Measurements from ENCODE around the gene TMEM125. TPM values are rescaled to one million over a fixed set of nuclear protein-coding genes. Genes with fewer than 3 reads are reported as not detected.

The TMEM125 gene
- total RNA-seq, 6 donors from 2014 or later, result 144 to 302 (median 227) TPM

DNA sequence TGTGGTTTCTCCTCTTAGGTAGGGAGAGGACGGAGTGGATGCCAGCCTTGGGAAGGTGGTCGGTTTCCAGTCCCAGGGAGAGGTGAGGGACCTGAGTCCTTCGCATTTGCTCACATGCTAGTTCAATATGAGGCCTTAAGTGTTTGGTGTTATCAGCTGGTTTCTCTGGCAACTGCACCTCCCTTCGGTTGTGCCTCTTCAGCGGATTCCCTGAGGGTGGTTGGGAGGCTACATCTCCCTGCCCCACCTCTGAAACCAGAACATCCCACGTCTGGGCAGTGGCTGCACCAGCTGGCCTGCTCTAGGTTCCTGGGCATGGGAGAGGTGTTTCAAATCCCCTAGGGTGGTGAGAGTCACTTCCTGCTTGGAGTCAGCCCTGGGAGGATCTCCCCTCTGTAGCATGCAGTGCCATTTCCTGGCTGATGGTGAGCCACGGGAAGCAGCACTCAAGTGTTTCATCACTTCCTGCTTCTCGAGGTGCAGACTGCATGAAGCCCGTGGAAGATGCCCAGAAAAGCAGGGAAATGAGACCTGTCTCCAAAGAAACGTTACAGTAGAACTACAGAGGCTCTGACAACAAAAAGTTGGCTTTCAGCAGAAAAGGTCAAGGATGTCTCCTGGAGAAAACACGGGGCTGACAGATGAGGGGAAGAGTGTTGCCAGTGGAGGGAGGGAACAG is 4.5 kb downstream of the TMEM125 start:
- ATAC-seq (ENCODE audit: low FRiP score in 2 of 2) (peak; percentile 2 to 6), DNase-seq (peak in 1 of 2 donors; percentile 61)
- Histone ChIP-seq H3K9me3 (no peaks in the 10 kb centered on the region), H3K4me1 (peaks cover 23 to 48% (median 36%) of the 10 kb centered on the region in 4 donors), H3K27me3 (no peaks in the 10 kb centered on the region), H3K36me3 (peaks cover 0 to 12% (median 0%) of the 10 kb centered on the region in 4 donors), H3K27ac (peak overlapping the region; percentile 36 to 69 (median 54)), H3K4me3 (no peak overlapping the region)
- peak in 1 of 4 donors; percentile 43 for TF ChIP-seq POLR2A (IDR thresholded peaks at IDR 0.05)
- no peak for TF ChIP-seq EP300 (IDR thresholded peaks at IDR 0.05)
- TF ChIP-seq, protein P1, sequence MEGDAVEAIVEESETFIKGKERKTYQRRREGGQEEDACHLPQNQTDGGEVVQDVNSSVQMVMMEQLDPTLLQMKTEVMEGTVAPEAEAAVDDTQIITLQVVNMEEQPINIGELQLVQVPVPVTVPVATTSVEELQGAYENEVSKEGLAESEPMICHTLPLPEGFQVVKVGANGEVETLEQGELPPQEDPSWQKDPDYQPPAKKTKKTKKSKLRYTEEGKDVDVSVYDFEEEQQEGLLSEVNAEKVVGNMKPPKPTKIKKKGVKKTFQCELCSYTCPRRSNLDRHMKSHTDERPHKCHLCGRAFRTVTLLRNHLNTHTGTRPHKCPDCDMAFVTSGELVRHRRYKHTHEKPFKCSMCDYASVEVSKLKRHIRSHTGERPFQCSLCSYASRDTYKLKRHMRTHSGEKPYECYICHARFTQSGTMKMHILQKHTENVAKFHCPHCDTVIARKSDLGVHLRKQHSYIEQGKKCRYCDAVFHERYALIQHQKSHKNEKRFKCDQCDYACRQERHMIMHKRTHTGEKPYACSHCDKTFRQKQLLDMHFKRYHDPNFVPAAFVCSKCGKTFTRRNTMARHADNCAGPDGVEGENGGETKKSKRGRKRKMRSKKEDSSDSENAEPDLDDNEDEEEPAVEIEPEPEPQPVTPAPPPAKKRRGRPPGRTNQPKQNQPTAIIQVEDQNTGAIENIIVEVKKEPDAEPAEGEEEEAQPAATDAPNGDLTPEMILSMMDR (IDR thresholded peaks at IDR 0.05), result peak in 1 of 6 experiments; percentile 18
- peak; percentile 21 to 50 for TF ChIP-seq POLR2AphosphoS5 (IDR thresholded peaks at IDR 0.05)
- 29 to 34% methylated on average over 8 to 11 of the region's 11 CpGs for WGBS, 2 donors

DNA sequence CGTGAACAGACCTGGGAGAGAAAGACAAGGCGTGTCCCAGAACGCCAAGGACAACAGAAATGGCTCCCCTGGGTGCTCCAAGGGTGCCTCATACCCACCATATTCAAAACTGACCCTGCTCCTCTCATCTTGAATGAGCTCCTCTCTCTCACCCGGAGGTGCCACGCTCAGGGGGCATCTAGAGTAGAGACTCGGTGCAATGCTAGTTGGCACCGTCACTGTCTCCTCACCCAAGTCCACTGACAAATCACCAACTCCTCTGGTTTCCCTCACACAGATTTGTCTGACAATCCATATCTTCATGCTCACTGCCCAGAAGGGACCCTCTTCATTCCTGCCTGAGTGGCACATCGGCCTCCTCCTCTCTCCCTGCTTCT is 5.0 kb downstream of the TMEM125 start:
- peaks cover 19 to 48% (median 32%) of the 10 kb centered on the region in 4 donors for H3K4me1 ChIP-seq
- peak overlapping the region; percentile 36 to 64 (median 44) for H3K27ac ChIP-seq
- H3K9me3 ChIP-seq, result no peaks in the 10 kb centered on the region
- no peaks in the 10 kb centered on the region for H3K27me3 ChIP-seq
- peaks cover 0 to 12% (median 0%) of the 10 kb centered on the region in 4 donors for H3K36me3 ChIP-seq
- 75 to 83% methylated on average over 8 of the region's 8 CpGs for WGBS, 2 donors
- ATAC-seq (ENCODE audit: low FRiP score in 2 of 2), result no peak
- no peak for DNase-seq
- TF ChIP-seq EP300 (IDR thresholded peaks at IDR 0.05) (no peak), POLR2AphosphoS5 (IDR thresholded peaks at IDR 0.05) (no peak), POLR2A (IDR thresholded peaks at IDR 0.05) (no peak)
- TF ChIP-seq, protein P1 (IDR thresholded peaks at IDR 0.05), result no peak
- H3K4me3 ChIP-seq, result no peak overlapping the region

DNA sequence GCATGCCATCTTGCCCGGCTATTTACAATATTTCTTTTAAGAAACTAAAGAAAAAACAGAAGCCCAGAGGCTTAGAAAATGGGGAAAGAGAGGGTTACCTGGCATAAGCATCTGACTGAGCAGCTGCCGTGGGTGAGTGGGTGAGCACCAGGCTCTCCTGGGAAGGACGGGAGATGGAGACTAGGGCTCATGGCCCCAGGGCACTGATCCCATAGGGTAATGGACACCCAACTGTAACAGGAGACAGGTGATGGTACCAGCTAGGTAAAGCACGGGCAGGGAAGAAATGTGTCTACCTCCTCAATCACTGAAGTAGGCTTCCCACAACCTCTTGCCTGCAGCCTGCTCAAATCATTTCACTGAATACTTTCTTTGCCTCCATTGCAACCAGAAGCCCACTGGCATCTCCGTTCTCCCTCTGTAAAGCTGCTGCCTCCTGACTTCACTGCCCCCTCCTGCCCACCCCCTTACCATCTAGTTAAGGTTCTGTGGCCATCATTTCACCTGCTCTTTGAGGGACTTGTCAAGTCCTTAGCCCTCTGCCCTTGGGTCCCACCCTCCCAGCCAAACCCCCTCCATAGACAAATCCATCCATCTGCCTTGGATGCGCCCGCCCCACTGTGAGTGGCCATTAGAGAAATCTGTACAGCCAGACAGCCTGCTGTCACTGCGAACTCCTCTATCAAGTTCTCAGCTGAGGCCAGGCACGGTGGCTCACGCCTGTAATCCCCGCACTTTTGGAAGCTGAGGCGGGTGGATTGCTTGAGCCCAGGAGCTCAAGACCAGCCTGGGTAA is 6.2 kb downstream of the TMEM125 start:
- WGBS, 2 donors, result 84 to 94% methylated on average over 10 to 12 of the region's 12 CpGs
- no peak for TF ChIP-seq POLR2A (IDR thresholded peaks at IDR 0.05)
- Histone ChIP-seq H3K36me3 (peaks cover 0 to 12% (median 0%) of the 10 kb centered on the region in 4 donors), H3K4me3 (no peak overlapping the region), H3K4me1 (peaks cover 13 to 43% (median 29%) of the 10 kb centered on the region in 4 donors), H3K27ac (no peak overlapping the region), H3K9me3 (no peaks in the 10 kb centered on the region), H3K27me3 (no peaks in the 10 kb centered on the region)
- no peak for ATAC-seq (ENCODE audit: low FRiP score in 2 of 2)
- DNase-seq, result peak in 1 of 2 donors; percentile 1

DNA sequence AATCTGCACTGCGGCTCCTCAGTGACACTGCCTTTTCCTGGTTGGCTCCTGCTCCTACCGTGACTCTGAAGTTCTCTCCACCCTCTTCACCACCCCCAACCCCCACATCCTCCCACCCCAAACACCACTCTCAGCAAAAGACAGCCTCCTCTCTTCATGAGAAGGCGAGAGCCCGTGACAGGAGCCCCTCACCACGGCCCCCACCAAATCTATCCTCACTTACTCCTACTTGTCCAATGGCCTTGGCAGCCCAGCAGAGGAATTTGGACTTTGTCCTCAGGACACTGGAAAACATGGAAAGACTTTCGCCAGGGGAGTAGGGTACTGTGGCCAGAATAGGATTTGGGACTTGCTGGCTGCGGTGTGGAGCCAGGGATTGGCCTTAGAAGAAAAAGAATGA is 6.9 kb downstream of the TMEM125 start:
- Histone ChIP-seq H3K36me3 (peaks cover 0 to 12% (median 0%) of the 10 kb centered on the region in 4 donors), H3K27ac (no peak overlapping the region), H3K4me3 (no peak overlapping the region), H3K9me3 (no peaks in the 10 kb centered on the region), H3K4me1 (peaks cover 8 to 42% (median 25%) of the 10 kb centered on the region in 4 donors), H3K27me3 (no peaks in the 10 kb centered on the region)
- DNase-seq, result peak in 1 of 2 donors; percentile 3
- WGBS, 2 donors, result 68 to 69% methylated on average over 7 of the region's 7 CpGs
- TF ChIP-seq POLR2A (IDR thresholded peaks at IDR 0.05) (no peak), POLR2AphosphoS5 (IDR thresholded peaks at IDR 0.05) (no peak), EP300 (IDR thresholded peaks at IDR 0.05) (no peak)
- TF ChIP-seq, protein P1 (IDR thresholded peaks at IDR 0.05), result no peak
- no peak for ATAC-seq (ENCODE audit: low FRiP score in 2 of 2)
